Colonic mucosa (tissue), 4 donors: ENCODE results near the gene SLC39A3. TPM values are rescaled to one million over a fixed set of nuclear protein-coding genes. Genes with fewer than 3 reads are reported as not detected.
A peak's percentile ranks its signal among the peaks of the same experiment; 100 is the strongest.

Experiments used
- DNase-seq: peaks from one replicate; pipeline ENCODE4 v3.0.0-alpha.2; 2020
- H3K27ac ChIP-seq: fragments of 200-600 bp; one replicate; pipeline ENCODE4 v1.8.0; 2021
- H3K27me3 ChIP-seq: fragments of 200-600 bp; one replicate; pipeline ENCODE4 v1.8.0; 2021
- H3K36me3 ChIP-seq: fragments of 200-600 bp; one replicate; pipeline ENCODE4 v1.8.0; 2021
- H3K4me1 ChIP-seq: fragments of 200-600 bp; one replicate; pipeline ENCODE4 v1.8.0; 2021; ENCODE audit warnings: mild to moderate bottlenecking
- H3K4me3 ChIP-seq: fragments of 200-600 bp; one replicate; pipeline ENCODE4 v1.8.0; 2021
- H3K9ac ChIP-seq, 2 donors: one replicate each; pipeline ENCODE4 v1.7.0; 2013; ENCODE audit warnings: control low read depth in 2 of 2, low read depth in 2 of 2, low read length in 2 of 2
- H3K9me3 ChIP-seq: fragments of 200-600 bp; one replicate; pipeline ENCODE4 v1.8.0; 2021
- intact Hi-C: fragments of 100-400 bp; cut with DNase I; formaldehyde crosslinking; loops from one replicate; pipeline ENCODE4 v1.14.1; 2022
- total RNA-seq, 2 donors: library from RNA; stranded (reverse); fragmentation: NEBNext Ultra II Directional in 1 of 2; extraction: Animal tissue kit (Norgen Biotek cat#: 25700) in 1 of 2; gene quantifications; one replicate each; pipeline ENCODE4 v1.2.1, GENCODE V29; 2021
- TF ChIP-seq, protein P1 (sequence below): fragments of 200-600 bp; IDR thresholded peaks from one replicate; pipeline ENCODE4 v1.8.0; 2022; ENCODE audit warnings: antibody characterized with exemption, mild to moderate bottlenecking
- donor health status: healthy.
- donor health status: DM: no; HTN: no; CAD: no.
- donor health status: DM: no; HTN: no; CAD: no.

Gene SLC39A3, protein sequence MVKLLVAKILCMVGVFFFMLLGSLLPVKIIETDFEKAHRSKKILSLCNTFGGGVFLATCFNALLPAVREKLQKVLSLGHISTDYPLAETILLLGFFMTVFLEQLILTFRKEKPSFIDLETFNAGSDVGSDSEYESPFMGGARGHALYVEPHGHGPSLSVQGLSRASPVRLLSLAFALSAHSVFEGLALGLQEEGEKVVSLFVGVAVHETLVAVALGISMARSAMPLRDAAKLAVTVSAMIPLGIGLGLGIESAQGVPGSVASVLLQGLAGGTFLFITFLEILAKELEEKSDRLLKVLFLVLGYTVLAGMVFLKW
- total RNA-seq: 10 to 100 TPM; 14.8 to 34.3 TPM

DNA sequence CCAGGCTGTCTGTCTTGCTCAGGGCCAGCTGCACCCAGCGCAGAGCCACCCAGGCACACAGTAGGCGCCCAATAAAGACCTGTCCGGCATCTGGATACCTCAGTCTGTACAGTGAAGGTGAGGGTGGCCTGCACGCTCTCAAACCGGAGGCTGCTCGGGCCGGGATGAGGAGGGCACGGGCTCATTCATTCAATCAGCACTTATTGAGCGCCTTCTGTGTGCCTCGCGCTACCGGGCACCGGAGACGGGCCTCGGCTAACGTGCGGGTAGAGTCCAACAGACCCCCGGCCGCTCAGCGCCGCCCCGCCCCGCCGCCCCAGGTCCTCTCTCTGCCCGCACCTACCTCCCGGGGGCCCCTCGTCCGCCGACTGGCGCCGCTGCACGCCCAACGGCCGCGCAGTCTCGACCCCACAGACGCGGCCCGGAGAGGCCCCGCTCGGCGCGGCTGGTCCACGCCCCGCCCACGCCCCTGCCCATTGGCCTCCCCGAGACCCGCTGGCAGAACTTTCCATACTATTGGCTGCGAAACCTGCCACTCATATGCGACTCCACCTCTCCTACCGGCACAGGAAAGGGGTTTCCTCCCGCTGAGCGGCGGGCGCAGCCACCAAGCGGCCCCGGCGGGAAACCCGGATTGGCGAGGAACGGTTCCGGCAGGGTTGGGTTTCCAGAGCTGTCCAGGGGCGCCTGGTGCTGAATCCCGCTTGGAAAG is at the start of gene SLC39A3:
Gene SLC39A3, minus strand, starts transcription at position 416 of the 712 bp plus-strand sequence. CDS start 2,760 bp downstream, outside the sequence.
- no peaks in the 10 kb centered on the region for H3K4me1 ChIP-seq
- peak; percentile 100 for DNase-seq
- peak within 1 kb of the TSS; percentile 81 to 93 for H3K9ac ChIP-seq
- TF ChIP-seq, protein P1, sequence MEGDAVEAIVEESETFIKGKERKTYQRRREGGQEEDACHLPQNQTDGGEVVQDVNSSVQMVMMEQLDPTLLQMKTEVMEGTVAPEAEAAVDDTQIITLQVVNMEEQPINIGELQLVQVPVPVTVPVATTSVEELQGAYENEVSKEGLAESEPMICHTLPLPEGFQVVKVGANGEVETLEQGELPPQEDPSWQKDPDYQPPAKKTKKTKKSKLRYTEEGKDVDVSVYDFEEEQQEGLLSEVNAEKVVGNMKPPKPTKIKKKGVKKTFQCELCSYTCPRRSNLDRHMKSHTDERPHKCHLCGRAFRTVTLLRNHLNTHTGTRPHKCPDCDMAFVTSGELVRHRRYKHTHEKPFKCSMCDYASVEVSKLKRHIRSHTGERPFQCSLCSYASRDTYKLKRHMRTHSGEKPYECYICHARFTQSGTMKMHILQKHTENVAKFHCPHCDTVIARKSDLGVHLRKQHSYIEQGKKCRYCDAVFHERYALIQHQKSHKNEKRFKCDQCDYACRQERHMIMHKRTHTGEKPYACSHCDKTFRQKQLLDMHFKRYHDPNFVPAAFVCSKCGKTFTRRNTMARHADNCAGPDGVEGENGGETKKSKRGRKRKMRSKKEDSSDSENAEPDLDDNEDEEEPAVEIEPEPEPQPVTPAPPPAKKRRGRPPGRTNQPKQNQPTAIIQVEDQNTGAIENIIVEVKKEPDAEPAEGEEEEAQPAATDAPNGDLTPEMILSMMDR: no peak
- H3K27ac ChIP-seq: peak within 1 kb of the TSS; percentile 1
- peak within 1 kb of the TSS; percentile 75 for H3K4me3 ChIP-seq
- no peaks in the 10 kb centered on the region for H3K27me3 ChIP-seq
- H3K36me3 ChIP-seq: no peaks in the 10 kb centered on the region
- intact Hi-C loops: no loop called here
- no peaks in the 10 kb centered on the region for H3K9me3 ChIP-seq

DNA sequence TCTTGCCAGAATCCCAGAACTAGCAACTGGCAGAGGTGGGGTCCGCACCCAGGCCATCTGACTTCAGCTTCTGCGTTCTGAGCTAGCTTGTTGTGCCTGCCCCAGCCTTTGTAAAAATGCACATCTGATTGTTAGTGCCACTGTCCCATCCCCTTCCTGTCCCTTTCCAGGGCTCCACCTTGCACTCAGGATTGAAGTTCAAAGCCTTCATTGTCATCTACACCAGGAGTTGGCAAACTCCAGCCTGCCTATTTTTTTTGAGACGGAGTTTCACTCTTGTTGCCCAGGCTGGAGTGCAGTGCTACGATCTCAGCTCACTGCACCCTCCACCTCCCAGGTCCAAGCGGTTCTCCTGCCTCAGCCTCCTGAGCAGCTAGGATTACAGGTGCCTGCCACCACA is 48.4 kb upstream of the SLC39A3 start:
- Histone ChIP-seq H3K27ac (no peak overlapping the region), H3K9ac (no peak overlapping the region), H3K9me3 (no peaks in the 10 kb centered on the region), H3K4me1 (peaks cover 4% of the 10 kb centered on the region), H3K36me3 (no peaks in the 10 kb centered on the region), H3K27me3 (no peaks in the 10 kb centered on the region), H3K4me3 (no peak overlapping the region)
- intact Hi-C loops: no loop called here
- TF ChIP-seq, protein P1: no peak
- DNase-seq: no peak

DNA sequence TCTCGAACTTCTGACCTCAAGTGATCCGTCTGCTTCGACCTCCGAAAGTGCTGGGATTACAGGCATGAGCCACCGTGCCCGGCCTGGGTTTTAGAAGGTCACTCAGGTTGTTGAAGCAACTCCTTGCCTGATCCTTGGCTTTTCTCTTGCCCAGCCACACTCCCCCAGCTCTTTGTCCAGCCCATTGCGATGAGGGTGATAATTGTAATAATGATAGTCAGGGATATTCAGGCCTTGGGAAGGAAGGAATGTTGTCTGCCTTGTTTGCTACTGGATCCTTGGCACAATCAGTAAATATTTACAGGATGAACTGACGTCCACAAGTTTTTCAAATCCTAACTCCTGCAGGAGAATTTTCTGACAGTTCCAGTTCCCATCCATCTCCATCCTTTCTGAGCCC is 47.3 kb upstream of the SLC39A3 start:
- H3K27ac ChIP-seq: no peak overlapping the region
- H3K4me3 ChIP-seq: no peak overlapping the region
- H3K9me3 ChIP-seq: no peaks in the 10 kb centered on the region
- H3K4me1 ChIP-seq: peaks cover 4% of the 10 kb centered on the region
- DNase-seq: no peak
- no peaks in the 10 kb centered on the region for H3K27me3 ChIP-seq
- H3K36me3 ChIP-seq: no peaks in the 10 kb centered on the region
- intact Hi-C loops: no loop called here
- H3K9ac ChIP-seq: no peak overlapping the region
- TF ChIP-seq, protein P1: no peak

DNA sequence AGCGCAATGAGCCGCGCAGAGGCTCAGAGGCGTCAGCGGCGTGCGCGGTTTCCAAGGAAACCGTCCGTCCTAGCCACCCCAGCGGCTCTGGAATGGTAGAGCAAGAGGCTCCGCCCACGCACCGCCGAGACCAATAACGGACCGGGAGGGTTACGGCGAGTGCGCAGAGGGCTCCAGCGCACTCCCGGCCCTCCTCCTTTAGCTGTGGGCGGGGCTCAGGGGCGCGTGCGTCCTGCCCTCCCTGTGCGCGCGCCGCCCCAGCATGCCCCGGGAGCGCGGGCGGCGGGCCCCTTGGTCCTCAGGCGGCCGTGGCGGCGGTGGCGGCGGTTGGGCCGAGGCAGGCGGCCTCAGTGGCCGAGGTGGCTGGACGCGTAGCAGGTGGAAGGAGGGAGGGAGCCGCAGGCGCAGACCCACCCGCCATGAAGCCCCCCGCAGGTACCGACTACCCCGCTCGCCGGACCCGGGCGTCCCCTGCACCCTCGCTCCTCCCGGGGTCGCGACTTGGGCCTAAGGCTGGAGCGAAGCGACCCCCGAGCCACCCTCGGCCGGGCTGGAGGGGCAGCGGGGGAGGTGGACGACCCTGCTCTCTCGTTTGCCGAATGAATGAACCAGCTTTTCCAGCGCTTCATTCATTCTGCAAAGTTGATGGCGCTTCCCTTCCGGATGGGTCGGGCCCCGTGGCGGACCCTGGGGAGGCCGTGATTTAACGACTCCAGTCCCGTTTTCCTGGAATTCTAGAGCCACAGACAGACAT is 45.6 kb upstream of the SLC39A3 start, which contains the start of gene THOP1:
Gene THOP1, plus strand, starts transcription at position 260 of the 754 bp plus-strand sequence. Its CDS starts 160 bp downstream, at position 420.
- Histone ChIP-seq H3K9me3 (no peaks in the 10 kb centered on the region), H3K27me3 (no peaks in the 10 kb centered on the region), H3K27ac (peak within 1 kb of the TSS; percentile 25), H3K9ac (peak within 1 kb of the TSS; percentile 77 to 90), H3K36me3 (no peaks in the 10 kb centered on the region), H3K4me3 (peak within 1 kb of the TSS; percentile 82), H3K4me1 (peaks cover 10% of the 10 kb centered on the region)
- intact Hi-C loops: no loop called here
- DNase-seq: peak; percentile 98
- TF ChIP-seq, protein P1: no peak

DNA sequence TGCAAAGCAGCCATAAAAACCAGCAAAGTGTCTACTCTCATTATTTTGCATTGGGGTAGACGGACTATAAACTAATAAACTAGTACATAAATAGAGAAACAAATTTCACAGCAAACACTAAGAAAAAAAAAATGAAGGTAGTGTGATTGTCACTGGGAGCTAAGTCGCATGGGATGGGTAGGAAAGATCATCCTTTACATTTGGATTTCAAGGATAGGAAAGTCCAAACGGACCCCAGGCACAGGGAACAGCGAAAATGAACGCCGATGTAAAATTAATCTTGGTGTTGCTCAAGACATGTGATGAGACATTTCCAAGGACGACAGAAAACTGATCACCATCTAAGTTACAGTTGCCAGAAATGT is 43.9 kb upstream of the SLC39A3 start:
- peaks cover 10% of the 10 kb centered on the region for H3K4me1 ChIP-seq
- H3K4me3 ChIP-seq: peak overlapping the region; percentile 94
- H3K36me3 ChIP-seq: no peaks in the 10 kb centered on the region
- DNase-seq: no peak
- peak overlapping the region in 1 of 2 donors; percentile 97 for H3K9ac ChIP-seq
- no peaks in the 10 kb centered on the region for H3K9me3 ChIP-seq
- no peaks in the 10 kb centered on the region for H3K27me3 ChIP-seq
- intact Hi-C loops: no loop called here
- H3K27ac ChIP-seq: peak overlapping the region; percentile 79
- TF ChIP-seq, protein P1: no peak
